Skeletal muscle satellite cell (primary cell): ENCODE results near the gene PAPPA2.
"Not testable (repeated sequence)": the region's sequence is repeated elsewhere in the genome, so short reads cannot be mapped to it uniquely, and the experiment has no call there.

ENCODE experiments used
- H3K27me3 ChIP-seq: 2 replicates; pipeline ENCODE4 v1.7.0; 2013; ENCODE audit warnings: low read length; ENCODE audit not compliant: control insufficient read depth, insufficient read depth
- H3K36me3 ChIP-seq: 2 replicates; pipeline ENCODE4 v1.7.0; 2013; ENCODE audit warnings: mild to moderate bottlenecking, control low read depth, low read length; ENCODE audit not compliant: insufficient read depth
- H3K4me1 ChIP-seq: 2 replicates; pipeline ENCODE4 v1.7.0; 2013; ENCODE audit warnings: low read length; ENCODE audit not compliant: control insufficient read depth, insufficient read depth
- H3K4me2 ChIP-seq: 2 replicates; pipeline ENCODE4 v1.7.0; 2013; ENCODE audit warnings: mild to moderate bottlenecking, low read length
- H3K4me3 ChIP-seq: 2 replicates; pipeline ENCODE4 v1.7.0; 2013; ENCODE audit warnings: low read length
- H3K9ac ChIP-seq: 2 replicates; pipeline ENCODE4 v1.7.0; 2013; ENCODE audit warnings: mild to moderate bottlenecking, low read depth, low read length, moderate library complexity
- H3K9me3 ChIP-seq: replicated peaks from 2 replicates; pipeline ENCODE4 v1.7.0; 2013; ENCODE audit warnings: mild to moderate bottlenecking, control low read depth, low read length

PAPPA2 gene

DNA sequence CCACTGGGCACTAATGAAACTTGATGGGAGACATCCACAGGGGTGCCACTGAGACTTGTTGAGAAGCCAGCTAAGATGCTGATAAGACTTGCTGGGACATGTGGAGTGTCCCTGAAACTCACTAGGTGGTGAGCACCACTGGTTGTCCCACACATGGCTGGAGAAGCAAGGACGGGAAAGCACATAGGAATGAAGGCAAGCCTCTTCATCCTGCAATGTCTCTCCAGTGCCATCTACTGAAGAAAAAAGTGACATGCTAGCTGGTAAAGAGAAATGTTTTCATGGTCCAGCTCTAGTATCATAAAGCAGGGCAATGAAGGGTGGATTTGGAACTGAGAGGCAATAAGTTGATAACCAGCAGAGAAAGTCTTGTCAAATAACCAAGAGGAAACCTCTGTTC is 283.0 kb downstream of the PAPPA2 start:
- Histone ChIP-seq H3K4me1 (no peaks in the 10 kb centered on the region), H3K9me3 (no peaks in the 10 kb centered on the region)

DNA sequence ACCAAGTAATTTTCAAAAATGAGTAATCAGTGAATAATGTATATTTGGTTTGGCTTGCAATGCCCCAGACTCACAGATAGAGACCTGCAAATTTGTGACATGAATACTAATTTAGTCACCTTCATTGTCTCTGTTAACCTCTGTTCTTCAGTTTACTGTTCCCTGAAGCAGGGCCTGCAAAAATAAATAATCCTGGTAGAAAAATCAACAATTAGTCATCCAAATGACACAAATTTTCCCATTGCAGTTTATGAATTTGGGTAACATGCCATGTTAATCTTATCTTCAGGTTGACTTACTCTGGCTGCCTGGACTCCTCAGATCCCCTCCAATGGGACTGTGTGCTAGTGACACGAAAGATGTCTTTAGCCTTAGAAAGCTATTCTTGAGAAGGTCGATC is 289.5 kb downstream of the PAPPA2 start:
- Histone ChIP-seq H3K36me3 (no peaks in the 10 kb centered on the region), H3K27me3 (no peaks in the 10 kb centered on the region), H3K9me3 (no peaks in the 10 kb centered on the region), H3K4me1 (no peaks in the 10 kb centered on the region), H3K4me2 (no peak overlapping the region), H3K9ac (no peak overlapping the region), H3K4me3 (no peak overlapping the region)

More for the DNA sequence above, 283.0 kb downstream of the PAPPA2 start:
- Histone ChIP-seq H3K36me3 (no peaks in the 10 kb centered on the region), H3K9ac (no peak overlapping the region), H3K4me3 (no peak overlapping the region), H3K27me3 (peaks cover 9% of the 10 kb centered on the region), H3K4me2 (no peak overlapping the region)

GRCh38 chr1:176754676-176755075 is 291.7 kb downstream of the PAPPA2 start:
- no peaks in the 10 kb centered on the region for H3K27me3 ChIP-seq
- H3K9ac ChIP-seq = no peak overlapping the region
- H3K4me3 ChIP-seq = no peak overlapping the region
- no peak overlapping the region for H3K4me2 ChIP-seq
- no peaks in the 10 kb centered on the region for H3K36me3 ChIP-seq
- no peaks in the 10 kb centered on the region for H3K9me3 ChIP-seq
- no peaks in the 10 kb centered on the region for H3K4me1 ChIP-seq

- not testable (repeated sequence) for H3K36me3 ChIP-seq, H3K4me2 ChIP-seq, H3K4me3 ChIP-seq, H3K27me3 ChIP-seq, H3K9me3 ChIP-seq, H3K4me1 ChIP-seq, H3K9ac ChIP-seq
These were observed 293.8 kb downstream of the PAPPA2 start for GRCh38 chr1:176756817-176757216.

- Histone ChIP-seq H3K4me3 (no peak overlapping the region), H3K36me3 (no peaks in the 10 kb centered on the region), H3K9me3 (no peaks in the 10 kb centered on the region), H3K9ac (no peak overlapping the region), H3K27me3 (no peaks in the 10 kb centered on the region), H3K4me2 (no peak overlapping the region), H3K4me1 (no peaks in the 10 kb centered on the region)
These were observed 302.6 kb downstream of the PAPPA2 start for GRCh38 chr1:176765608-176766007.

- H3K4me3 ChIP-seq = no peak overlapping the region
- H3K4me1 ChIP-seq = no peaks in the 10 kb centered on the region
- H3K27me3 ChIP-seq = no peaks in the 10 kb centered on the region
- no peaks in the 10 kb centered on the region for H3K9me3 ChIP-seq
- no peak overlapping the region for H3K9ac ChIP-seq
- H3K36me3 ChIP-seq = no peaks in the 10 kb centered on the region
- H3K4me2 ChIP-seq = no peak overlapping the region
These were observed 303.8 kb downstream of the PAPPA2 start for GRCh38 chr1:176766779-176767178.

GRCh38 chr1:176767714-176768136 is 304.8 kb downstream of the PAPPA2 start:
- Histone ChIP-seq H3K4me3 (no peak overlapping the region), H3K4me2 (no peak overlapping the region), H3K36me3 (no peaks in the 10 kb centered on the region), H3K4me1 (no peaks in the 10 kb centered on the region), H3K9ac (no peak overlapping the region), H3K9me3 (no peaks in the 10 kb centered on the region), H3K27me3 (no peaks in the 10 kb centered on the region)

GRCh38 chr1:176768532-176768931 is 305.6 kb downstream of the PAPPA2 start:
- Histone ChIP-seq H3K36me3 (no peaks in the 10 kb centered on the region), H3K4me1 (no peaks in the 10 kb centered on the region), H3K27me3 (no peaks in the 10 kb centered on the region), H3K4me2 (no peak overlapping the region), H3K9me3 (no peaks in the 10 kb centered on the region), H3K4me3 (no peak overlapping the region), H3K9ac (no peak overlapping the region)

DNA sequence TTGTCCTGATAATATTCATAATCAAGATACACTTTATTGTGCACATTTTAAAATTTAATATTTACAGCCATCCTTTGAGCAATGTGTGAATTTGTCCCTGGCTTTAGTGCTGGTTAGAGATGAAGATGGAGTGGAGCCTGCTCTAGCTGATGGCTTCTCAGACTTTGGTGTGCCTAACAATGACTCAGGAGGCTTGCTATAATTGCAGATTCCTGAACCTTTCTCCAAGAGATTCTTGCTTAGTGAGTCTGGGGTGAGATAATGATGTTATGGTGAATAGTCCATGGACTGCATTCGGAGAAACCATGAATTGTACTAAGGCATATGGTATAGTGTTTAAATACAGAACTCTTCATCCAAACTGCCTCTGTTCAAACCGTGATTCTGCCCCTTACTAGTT is 307.1 kb downstream of the PAPPA2 start:
- H3K4me1 ChIP-seq = no peaks in the 10 kb centered on the region
- no peak overlapping the region for H3K4me2 ChIP-seq
- H3K4me3 ChIP-seq = no peak overlapping the region
- H3K9ac ChIP-seq = no peak overlapping the region
- no peaks in the 10 kb centered on the region for H3K36me3 ChIP-seq
- H3K9me3 ChIP-seq = no peaks in the 10 kb centered on the region
- no peaks in the 10 kb centered on the region for H3K27me3 ChIP-seq

GRCh38 chr1:176773038-176773437 is 310.1 kb downstream of the PAPPA2 start:
- H3K4me2 ChIP-seq = no peak overlapping the region
- H3K4me1 ChIP-seq = no peaks in the 10 kb centered on the region
- H3K9ac ChIP-seq = no peak overlapping the region
- no peaks in the 10 kb centered on the region for H3K36me3 ChIP-seq
- H3K4me3 ChIP-seq = no peak overlapping the region
- H3K27me3 ChIP-seq = no peaks in the 10 kb centered on the region
- H3K9me3 ChIP-seq = no peaks in the 10 kb centered on the region

GRCh38 chr1:176774224-176774623 is 311.2 kb downstream of the PAPPA2 start:
- Histone ChIP-seq H3K9ac (no peak overlapping the region), H3K9me3 (no peaks in the 10 kb centered on the region), H3K4me3 (no peak overlapping the region), H3K27me3 (no peaks in the 10 kb centered on the region), H3K36me3 (no peaks in the 10 kb centered on the region), H3K4me2 (no peak overlapping the region), H3K4me1 (no peaks in the 10 kb centered on the region)

DNA sequence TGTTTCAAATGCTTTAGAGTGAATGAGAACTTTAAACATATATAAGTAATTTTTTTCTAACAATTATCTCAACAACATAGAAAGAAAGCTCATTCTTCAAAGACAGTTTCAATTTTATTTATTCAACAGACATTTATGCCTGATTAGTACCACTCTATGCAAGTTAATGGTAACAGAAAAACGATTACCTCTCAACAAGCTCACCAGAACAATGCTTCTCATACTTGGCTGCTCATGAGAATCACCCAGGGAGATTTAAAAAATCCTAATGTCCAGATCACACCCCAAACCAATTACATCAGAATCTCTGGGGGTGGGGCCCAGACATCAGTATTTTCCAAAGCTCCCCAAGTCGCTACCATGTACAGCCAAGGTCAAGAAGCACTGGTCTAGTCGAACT is 312.4 kb downstream of the PAPPA2 start:
- Histone ChIP-seq H3K27me3 (no peaks in the 10 kb centered on the region), H3K9ac (no peak overlapping the region), H3K4me1 (no peaks in the 10 kb centered on the region), H3K4me3 (no peak overlapping the region), H3K9me3 (no peaks in the 10 kb centered on the region), H3K36me3 (no peaks in the 10 kb centered on the region), H3K4me2 (no peak overlapping the region)
